GM03348 (cell line): ENCODE measurements around the gene EXT2.

ENCODE experiments used
- DNase-seq: peaks from one replicate; pipeline ENCODE4 v3.0.0; 2012; ENCODE audit warnings: low spot score

The EXT2 gene

DNA sequence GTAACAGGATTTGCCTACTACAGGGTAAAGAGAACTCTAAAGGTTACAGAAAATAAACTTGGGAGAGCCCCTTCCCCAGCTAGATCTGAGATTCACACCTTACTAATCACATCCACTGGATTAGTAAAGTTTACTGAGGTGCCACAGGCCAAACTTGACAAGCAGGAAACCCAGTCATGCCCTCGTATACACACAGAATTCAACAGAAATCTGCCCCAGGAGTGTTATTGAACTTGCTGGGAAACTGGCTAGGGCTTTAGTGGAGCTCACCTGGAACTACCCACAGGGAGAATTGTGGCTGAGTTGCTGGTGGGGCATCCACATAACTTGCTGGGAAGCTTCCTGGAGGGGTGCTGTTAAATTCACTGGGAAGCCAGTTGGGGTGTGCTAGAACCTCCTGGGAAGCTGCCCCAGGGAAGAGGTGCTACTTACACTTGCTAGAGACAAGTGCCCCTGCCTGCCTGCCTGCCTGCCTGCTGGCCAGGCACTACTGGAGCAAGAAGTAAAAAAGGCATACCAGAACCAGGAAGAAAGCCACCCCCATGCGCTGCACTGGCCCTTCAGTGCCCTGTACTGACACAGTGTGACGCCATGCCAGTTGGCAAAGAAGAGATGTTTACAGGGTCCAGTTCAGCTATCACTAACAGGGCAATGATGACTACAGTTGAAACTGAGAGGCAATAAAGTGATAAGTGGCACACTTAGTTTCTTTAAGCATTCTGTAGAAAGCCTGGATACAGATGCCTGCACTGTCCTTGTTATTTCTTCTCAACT lies 108.0 kb downstream of the EXT2 start:
- DNase-seq: no peak

DNA sequence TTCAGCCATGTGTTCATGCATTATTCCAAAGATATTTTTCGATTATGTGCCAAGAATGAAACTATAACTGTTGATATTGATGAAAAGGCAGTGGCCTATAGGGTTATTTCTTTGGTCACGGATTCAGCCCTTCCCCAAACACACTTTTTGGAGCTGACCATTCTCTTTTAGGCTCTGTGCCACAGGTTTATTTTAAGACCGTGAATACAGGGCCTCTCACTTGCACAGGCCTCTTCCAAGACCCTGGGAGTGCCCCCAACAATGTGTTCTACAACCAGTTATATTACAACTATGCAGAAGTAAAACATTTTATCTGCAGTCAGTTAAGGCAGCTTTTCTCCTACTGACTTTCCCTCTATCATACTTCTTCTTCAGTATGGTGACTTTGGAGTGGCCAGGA lies 109.9 kb downstream of the EXT2 start:
- DNase-seq: no peak

- no peak for DNase-seq
These were observed 110.4 kb downstream of the EXT2 start for GRCh38 chr11:44205836-44206235.

GRCh38 chr11:44207292-44207691 lies 111.8 kb downstream of the EXT2 start:
- no peak for DNase-seq

- DNase-seq: no peak
These were observed 113.6 kb downstream of the EXT2 start for GRCh38 chr11:44208976-44209603.

GRCh38 chr11:44212128-44212527 lies 116.7 kb downstream of the EXT2 start:
- no peak for DNase-seq

DNA sequence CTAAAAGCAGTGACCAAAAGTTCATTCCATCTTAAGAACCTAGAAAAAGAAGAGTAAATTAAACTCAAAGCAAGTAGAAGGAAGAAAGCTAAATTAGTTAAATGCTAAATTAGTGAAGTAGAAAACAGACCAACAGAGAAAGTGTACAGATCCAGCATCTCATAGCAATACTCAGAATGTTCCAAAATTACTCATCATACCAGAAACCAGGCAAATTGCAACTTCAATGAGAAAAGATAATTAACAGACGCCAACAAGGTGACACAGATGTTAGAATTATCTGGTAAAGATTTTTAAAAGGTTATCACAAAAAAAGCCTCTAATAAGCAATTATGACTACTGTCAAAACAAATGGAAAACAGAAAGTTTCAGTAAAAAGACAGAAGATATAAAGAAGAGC lies 117.7 kb downstream of the EXT2 start:
- DNase-seq: no peak

- DNase-seq: no peak
These were observed 122.0 kb downstream of the EXT2 start for GRCh38 chr11:44217432-44217831.

DNA sequence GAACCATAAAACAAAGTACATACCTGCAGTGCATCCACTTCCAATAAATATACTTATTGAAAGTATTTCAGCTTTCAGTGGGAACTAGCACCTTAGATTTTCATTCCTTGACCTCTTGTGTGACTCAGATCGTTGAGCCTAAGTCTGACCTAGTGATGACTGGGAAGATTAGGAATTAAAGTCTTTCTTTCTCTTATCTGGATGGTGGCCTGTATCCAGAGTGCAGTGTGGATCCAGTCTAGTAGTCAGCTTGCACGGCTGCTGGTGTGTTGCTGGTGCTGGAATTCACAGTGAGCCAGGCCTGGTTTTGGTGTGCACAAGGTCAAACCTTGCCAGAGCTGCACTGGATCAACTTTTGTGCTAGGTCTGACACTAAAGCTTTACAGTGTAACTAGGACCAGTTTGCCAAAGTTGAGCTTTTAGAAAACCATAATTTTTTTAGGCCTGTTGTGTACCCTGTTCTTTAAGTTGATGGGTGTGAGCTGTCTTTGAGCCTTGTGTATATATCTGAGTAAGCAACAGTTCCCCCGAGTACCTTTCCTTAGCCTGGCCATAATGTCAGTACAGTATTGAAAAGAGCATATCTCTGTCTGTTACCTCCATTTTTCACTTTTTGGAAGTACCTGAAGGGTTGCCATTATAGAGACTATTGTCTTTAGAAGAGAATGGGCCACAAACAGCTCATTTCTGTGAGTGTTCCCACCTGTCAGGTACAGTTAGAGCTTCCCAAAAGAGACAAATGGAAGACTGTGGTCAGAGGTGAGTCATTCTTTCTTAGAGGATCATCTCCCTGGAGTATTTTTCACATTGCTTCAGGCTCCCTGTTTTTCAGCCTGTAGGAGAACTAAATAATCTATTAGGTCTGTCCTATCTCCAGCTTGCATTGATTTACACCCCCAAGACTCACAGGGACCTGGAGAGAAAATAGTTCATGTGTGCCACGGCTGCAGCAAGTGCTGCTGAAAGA lies 124.6 kb downstream of the EXT2 start:
- DNase-seq: no peak

GRCh38 chr11:44221456-44221855 lies 126.0 kb downstream of the EXT2 start:
- DNase-seq: no peak

DNA sequence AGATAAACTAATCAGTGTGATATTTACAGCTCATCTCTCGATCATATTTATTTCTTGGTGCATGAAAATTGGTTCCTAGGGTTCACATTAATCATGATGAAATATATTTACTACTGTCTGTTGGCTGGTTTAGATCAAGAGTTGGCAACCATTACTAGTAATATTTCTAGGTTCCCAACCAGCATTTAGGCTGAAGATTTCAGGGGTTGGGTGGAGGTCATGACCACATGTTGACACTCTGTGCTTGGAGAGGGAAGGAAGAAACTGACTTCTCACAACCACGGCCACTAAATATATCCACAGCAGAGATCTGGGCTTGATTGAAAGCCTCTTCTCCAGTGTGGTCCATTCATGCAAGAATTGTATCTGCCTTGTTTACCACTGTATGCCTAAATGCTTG lies 126.5 kb downstream of the EXT2 start:
- DNase-seq: no peak

GRCh38 chr11:44223238-44223637 lies 127.8 kb downstream of the EXT2 start:
- DNase-seq: peak; percentile 35

DNA sequence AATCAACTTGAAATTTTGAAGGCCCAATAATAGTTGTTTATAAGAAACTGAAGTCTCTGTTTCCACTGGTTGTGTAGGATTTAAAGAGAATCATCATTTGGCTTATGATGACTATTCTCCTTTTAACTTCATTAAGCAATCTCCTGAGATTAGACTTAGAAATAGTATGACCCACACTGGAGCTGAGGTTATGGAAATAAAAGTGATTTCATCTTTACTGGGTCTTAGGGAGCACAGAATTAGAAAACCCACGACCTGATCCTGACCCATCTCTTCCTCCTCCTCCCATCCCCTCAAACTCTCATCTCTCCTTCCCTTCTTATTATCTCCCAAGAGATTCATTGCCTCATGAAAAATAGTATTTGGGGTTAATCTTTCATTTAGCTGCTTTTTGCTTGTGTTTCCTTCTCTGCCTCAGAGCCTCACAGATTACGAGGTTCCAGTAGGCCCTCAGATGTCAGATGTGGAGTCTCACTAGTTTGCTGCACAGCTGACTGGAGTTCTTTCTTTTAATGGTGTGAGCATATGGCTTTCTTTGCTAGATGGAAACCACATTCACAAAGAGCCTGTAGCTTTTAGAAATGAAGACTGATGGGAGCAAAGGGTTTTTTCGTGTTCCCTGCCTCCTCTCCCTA lies 129.5 kb downstream of the EXT2 start:
- no peak for DNase-seq

DNA sequence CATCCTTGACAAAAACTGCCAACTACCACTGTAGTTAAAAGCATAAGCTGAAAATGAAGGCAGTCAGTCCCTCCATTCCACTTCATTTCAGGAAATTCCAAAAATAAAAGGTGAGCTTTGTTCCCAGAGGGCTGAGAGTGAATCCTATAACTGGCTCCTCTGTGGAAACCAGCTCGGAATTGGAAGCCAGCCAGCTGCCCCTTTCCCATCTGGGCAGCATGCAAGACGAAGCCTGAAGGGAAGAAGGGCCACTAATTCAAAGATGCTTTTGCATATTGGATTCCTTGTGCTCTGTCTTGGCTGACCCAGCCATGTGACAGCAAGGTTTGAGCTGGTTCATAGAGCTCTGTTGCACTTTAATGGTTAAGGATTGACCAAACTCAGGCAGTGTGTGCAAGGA lies 131.0 kb downstream of the EXT2 start:
- no peak for DNase-seq

GRCh38 chr11:44226945-44227344 lies 131.5 kb downstream of the EXT2 start:
- DNase-seq: no peak

DNA sequence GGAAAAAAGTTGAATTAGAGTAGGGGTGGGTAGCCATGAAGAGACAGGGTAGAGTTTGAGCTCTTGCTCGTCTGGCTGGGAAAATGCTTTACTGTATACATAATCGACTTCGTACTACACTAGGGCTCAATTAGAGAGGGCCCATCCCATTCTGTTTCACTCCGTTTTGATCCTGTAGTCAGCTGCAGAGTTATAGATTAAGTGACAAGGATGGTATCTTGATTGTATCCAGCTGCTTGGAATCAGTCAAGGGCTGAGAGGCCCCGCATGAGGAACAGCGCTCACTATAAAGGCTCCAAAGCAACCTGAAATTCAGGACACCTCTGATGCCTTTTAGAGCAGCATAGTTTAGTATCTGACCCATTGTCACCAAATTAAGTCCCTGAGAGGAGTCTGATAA lies 132.9 kb downstream of the EXT2 start:
- no peak for DNase-seq

- no peak for DNase-seq
These were observed 133.6 kb downstream of the EXT2 start for GRCh38 chr11:44229098-44229497.

GRCh38 chr11:44229624-44230023 lies 134.1 kb downstream of the EXT2 start:
- DNase-seq: peak; percentile 52

DNA sequence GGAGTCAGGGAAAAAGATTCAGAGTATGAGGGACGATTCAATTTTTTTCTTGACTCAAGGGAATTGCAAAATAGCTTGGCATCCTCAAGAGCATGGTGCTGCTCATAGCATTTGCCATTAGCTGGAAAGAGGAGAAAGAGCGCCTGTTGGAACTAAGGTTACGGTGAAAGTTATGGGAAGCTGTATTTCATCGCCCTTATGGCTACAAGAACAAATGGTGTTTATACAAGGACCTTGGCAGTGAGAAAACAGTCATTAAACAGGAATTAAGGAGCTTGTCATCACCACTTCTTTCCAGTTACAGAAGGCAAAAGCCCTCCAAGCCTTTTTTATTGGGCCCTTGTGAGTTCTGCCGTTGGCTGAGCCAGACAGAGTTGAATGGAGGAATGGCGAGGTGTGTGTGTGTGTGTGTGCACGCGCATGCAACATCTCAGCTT lies 140.3 kb downstream of the EXT2 start:
- no peak for DNase-seq

DNA sequence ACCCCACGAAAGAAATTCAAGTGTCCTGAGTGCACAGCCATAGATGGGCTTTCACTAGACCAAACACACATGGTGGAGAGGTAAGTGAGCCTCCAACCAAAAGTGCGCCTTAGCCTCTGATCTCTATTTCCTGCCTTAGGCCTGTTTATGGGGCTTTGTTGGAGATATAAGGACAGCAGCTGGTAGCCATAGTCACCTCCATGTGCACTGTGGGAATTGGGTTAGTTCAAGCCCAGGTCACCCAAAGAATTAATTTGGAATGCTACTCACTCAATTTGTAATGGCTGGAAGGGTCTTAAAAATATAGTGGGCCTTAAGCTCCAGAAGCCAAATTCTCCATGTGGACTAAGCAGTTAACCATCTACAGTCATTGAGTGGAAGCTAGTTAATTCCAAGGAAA lies 140.8 kb downstream of the EXT2 start:
- DNase-seq: no peak

DNA sequence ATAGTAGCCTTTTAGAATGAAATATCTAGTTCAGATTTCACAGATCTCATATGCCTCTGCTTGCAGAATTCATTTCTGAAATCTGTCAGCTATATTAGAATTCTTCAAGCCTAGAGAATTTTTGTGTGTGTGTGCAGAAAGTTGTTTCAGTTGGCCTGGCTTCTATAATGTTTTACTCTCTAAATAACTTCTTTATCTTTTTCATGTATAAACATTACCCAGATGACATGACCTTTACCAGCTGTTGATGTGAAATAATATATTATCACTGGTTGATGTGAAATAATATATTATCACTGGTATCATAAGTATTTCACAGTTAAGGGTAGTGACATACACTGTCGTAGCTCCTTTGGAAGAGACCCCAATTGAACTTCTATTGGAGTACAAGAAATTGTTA lies 141.7 kb downstream of the EXT2 start:
- no peak for DNase-seq

DNA sequence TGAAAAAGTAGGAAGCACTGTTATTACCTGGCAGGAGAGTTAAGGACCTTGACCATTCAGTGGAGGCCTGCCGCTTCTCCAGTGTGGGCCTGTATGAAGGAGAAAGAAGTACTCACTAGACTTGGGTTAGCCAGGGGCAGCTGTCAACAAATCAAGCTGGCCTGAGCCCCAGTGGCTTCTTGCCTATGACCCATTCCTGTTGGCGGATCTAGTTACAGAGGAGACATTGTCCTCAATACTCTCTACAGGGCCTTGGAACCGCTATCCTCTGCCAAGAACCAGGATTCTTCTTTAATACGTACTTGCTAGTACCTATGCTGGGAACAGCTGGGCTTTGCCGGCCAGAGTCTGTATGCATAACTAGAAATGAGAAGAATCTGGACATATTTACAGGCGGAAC lies 146.4 kb downstream of the EXT2 start:
- no peak for DNase-seq
